Neural progenitor cell (in vitro differentiated cells): ENCODE results near the gene SLC26A2.

Experiments
- EZH2 ChIP-seq: fragments of 200-600 bp; sonication (generic); IDR thresholded peaks from 2 replicates; pipeline ENCODE4 v1.6.1; 2017; ENCODE audit warnings: antibody characterized with exemption, mild to moderate bottlenecking, moderate library complexity
- TF ChIP-seq, protein P1 (sequence below): fragments of 200-600 bp; sonication (generic); IDR thresholded peaks from 2 replicates; pipeline ENCODE4 v1.5.1; 2017; ENCODE audit warnings: antibody characterized with exemption, mild to moderate bottlenecking

- TF ChIP-seq, protein P1, sequence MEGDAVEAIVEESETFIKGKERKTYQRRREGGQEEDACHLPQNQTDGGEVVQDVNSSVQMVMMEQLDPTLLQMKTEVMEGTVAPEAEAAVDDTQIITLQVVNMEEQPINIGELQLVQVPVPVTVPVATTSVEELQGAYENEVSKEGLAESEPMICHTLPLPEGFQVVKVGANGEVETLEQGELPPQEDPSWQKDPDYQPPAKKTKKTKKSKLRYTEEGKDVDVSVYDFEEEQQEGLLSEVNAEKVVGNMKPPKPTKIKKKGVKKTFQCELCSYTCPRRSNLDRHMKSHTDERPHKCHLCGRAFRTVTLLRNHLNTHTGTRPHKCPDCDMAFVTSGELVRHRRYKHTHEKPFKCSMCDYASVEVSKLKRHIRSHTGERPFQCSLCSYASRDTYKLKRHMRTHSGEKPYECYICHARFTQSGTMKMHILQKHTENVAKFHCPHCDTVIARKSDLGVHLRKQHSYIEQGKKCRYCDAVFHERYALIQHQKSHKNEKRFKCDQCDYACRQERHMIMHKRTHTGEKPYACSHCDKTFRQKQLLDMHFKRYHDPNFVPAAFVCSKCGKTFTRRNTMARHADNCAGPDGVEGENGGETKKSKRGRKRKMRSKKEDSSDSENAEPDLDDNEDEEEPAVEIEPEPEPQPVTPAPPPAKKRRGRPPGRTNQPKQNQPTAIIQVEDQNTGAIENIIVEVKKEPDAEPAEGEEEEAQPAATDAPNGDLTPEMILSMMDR, result no peak
- TF ChIP-seq EZH2, result no peak
Measured at GRCh38 chr5:149913436-149914419, 46.8 kb upstream of the SLC26A2 start.
